GM12872 (cell line): ENCODE measurements around the gene CAMKK1.

Source experiments
- CTCF ChIP-seq: IDR thresholded peaks from 3 replicates; pipeline ENCODE4 v1.5.1; 2011; ENCODE audit warnings: low read depth, mild to moderate bottlenecking, low read length, moderate library complexity; ENCODE audit not compliant: insufficient read depth

CAMKK1 gene

GRCh38 chr17:3887804-3888203, 5.0 kb downstream of the CAMKK1 start:
- no peak for TF ChIP-seq CTCF

GRCh38 chr17:3887394-3887793, 5.5 kb downstream of the CAMKK1 start:
- no peak for TF ChIP-seq CTCF

GRCh38 chr17:3886776-3887175, 6.1 kb downstream of the CAMKK1 start:
- no peak for TF ChIP-seq CTCF

- TF ChIP-seq CTCF: no peak
These were observed 6.9 kb downstream of the CAMKK1 start for GRCh38 chr17:3885970-3886369.

GRCh38 chr17:3885271-3885670, 7.6 kb downstream of the CAMKK1 start:
- no peak for TF ChIP-seq CTCF

- TF ChIP-seq CTCF: no peak
These were observed 8.7 kb downstream of the CAMKK1 start for GRCh38 chr17:3884188-3884587.

- no peak for TF ChIP-seq CTCF
These were observed 10.6 kb downstream of the CAMKK1 start for GRCh38 chr17:3882276-3882675.

GRCh38 chr17:3880983-3881382, 11.9 kb downstream of the CAMKK1 start:
- TF ChIP-seq CTCF: no peak
